PFSK-1 (cell line): ENCODE results near the gene ALB.

Experiments used
- FOXP2 ChIP-seq: optimal IDR thresholded peaks from 2 replicates; pipeline ENCODE3; 2011; ENCODE audit warnings: borderline replicate concordance, control low read depth, inconsistent platforms; ENCODE audit not compliant: insufficient read depth; ENCODE audit errors: extremely low read length, extremely low read depth
- POLR2AphosphoS5 ChIP-seq: IDR thresholded peaks from 2 replicates; pipeline ENCODE4 v1.6.1; 2012; ENCODE audit warnings: low read depth, mild to moderate bottlenecking, control low read depth, low read length, moderate library complexity
- SIN3A ChIP-seq: IDR thresholded peaks from 2 replicates; pipeline ENCODE4 v1.6.1; 2012; ENCODE audit warnings: mild to moderate bottlenecking, low read length, moderate library complexity, borderline replicate concordance; ENCODE audit not compliant: insufficient read depth
- TAF1 ChIP-seq: IDR thresholded peaks from 2 replicates; pipeline ENCODE4 v1.6.1; 2012; ENCODE audit warnings: low read length, control low read depth, borderline replicate concordance; ENCODE audit not compliant: insufficient read depth
- TF ChIP-seq, protein P1 (sequence below), 2 experiments: IDR thresholded peaks; 2 replicates each; pipeline versions ENCODE4 v1.6.1 to v1.8.0; 2011 to 2012; ENCODE audit warnings: low read depth in 2 of 2, low read length in 2 of 2, control low read depth in 1 of 2, inconsistent platforms in 1 of 2, mild to moderate bottlenecking in 1 of 2, moderate library complexity in 1 of 2; ENCODE audit not compliant: insufficient read depth in 1 of 2

DNA sequence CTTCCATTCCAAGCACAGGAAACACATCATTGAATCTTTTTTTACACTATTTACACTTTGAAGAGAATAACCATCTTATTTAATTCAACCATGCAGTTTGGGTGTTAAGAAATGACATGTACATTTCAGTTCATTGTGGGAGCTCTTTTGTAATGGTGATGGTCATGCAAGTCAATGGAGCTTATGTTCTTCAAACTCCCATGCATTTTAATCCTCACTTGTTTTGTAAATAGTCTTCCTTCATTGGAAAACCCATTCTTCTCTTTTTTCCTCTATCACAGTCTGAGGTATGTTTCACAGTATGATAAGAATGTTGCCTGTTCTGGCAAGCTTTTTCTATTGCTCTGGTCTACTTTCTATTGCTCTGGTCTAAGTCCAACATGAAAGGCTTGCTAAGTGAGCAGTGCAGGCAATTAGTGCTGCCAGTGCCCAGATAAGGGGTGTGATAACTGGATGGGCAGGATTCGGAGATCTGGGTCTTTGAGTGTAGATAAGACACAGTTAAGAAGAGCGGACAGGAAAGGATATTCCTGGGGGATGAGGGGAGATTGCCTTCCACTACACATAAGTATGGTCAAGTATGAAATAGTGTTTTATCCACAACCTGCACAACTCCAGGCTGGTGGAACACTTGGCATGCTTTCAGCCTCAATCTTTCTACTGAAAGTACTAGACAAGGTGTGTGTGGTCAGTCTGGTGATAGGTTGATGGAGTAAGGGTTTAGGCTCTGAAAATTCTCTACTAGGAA lies 49.0 kb downstream of the ALB start:
- TF ChIP-seq, protein P1, sequence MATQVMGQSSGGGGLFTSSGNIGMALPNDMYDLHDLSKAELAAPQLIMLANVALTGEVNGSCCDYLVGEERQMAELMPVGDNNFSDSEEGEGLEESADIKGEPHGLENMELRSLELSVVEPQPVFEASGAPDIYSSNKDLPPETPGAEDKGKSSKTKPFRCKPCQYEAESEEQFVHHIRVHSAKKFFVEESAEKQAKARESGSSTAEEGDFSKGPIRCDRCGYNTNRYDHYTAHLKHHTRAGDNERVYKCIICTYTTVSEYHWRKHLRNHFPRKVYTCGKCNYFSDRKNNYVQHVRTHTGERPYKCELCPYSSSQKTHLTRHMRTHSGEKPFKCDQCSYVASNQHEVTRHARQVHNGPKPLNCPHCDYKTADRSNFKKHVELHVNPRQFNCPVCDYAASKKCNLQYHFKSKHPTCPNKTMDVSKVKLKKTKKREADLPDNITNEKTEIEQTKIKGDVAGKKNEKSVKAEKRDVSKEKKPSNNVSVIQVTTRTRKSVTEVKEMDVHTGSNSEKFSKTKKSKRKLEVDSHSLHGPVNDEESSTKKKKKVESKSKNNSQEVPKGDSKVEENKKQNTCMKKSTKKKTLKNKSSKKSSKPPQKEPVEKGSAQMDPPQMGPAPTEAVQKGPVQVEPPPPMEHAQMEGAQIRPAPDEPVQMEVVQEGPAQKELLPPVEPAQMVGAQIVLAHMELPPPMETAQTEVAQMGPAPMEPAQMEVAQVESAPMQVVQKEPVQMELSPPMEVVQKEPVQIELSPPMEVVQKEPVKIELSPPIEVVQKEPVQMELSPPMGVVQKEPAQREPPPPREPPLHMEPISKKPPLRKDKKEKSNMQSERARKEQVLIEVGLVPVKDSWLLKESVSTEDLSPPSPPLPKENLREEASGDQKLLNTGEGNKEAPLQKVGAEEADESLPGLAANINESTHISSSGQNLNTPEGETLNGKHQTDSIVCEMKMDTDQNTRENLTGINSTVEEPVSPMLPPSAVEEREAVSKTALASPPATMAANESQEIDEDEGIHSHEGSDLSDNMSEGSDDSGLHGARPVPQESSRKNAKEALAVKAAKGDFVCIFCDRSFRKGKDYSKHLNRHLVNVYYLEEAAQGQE (IDR thresholded peaks at IDR 0.05; ENCODE audit: insufficient read depth in 1 of 2, low read depth in 2 of 2, low read length in 2 of 2), result no peak
- TF ChIP-seq TAF1 (no peak), POLR2AphosphoS5 (no peak), SIN3A (no peak), FOXP2 (no peak)
